NOMO-1 (cell line): Measurements from ENCODE around the gene LCNL1.
A peak's percentile ranks its signal among the peaks of the same experiment; 100 is the strongest.

Source experiments
- DNase-seq, 2 experiments: peaks; one replicate each; lab custom pipeline; 2025; ENCODE audit not compliant: unreplicated experiment in 2 of 2; lab: John Stamatoyannopoulos, UW

Gene LCNL1

GRCh38 chr9:136946228-136947027, 36.4 kb upstream of the LCNL1 start:
- DNase-seq = no peak

GRCh38 chr9:136947028-136947891, 35.5 kb upstream of the LCNL1 start:
- DNase-seq = no peak

GRCh38 chr9:136947955-136948510, 34.8 kb upstream of the LCNL1 start:
- DNase-seq = peak; percentile 19 to 47

GRCh38 chr9:136949239-136949816, 33.5 kb upstream of the LCNL1 start:
- DNase-seq = no peak

GRCh38 chr9:136949817-136950655, 32.8 kb upstream of the LCNL1 start:
- peak; percentile 92 to 97 for DNase-seq

- no peak for DNase-seq
Measured at GRCh38 chr9:136950656-136951276, 32.0 kb upstream of the LCNL1 start.

- no peak for DNase-seq
Measured at GRCh38 chr9:136951541-136952320, 31.1 kb upstream of the LCNL1 start, which contains the start of gene LCN12. Gene LCN12, plus strand, starts transcription at chr9:136952273. Its CDS starts 55 bp downstream, at chr9:136952328.

GRCh38 chr9:136952321-136952850, 30.4 kb upstream of the LCNL1 start:
- DNase-seq = no peak

GRCh38 chr9:136952876-136953770, 29.7 kb upstream of the LCNL1 start:
- no peak for DNase-seq

GRCh38 chr9:136953771-136954269, 29.0 kb upstream of the LCNL1 start:
- DNase-seq = no peak

- no peak for DNase-seq
Measured at GRCh38 chr9:136954270-136955083, 28.3 kb upstream of the LCNL1 start.

GRCh38 chr9:136955202-136955942, 27.4 kb upstream of the LCNL1 start:
- DNase-seq = no peak

GRCh38 chr9:136955943-136956335, 26.9 kb upstream of the LCNL1 start:
- no peak for DNase-seq

GRCh38 chr9:136956604-136957003, 26.2 kb upstream of the LCNL1 start:
- no peak for DNase-seq

- DNase-seq = no peak
Measured at GRCh38 chr9:136957461-136957860, 25.3 kb upstream of the LCNL1 start.

GRCh38 chr9:136957901-136958300, 24.9 kb upstream of the LCNL1 start:
- no peak for DNase-seq
